ENCODE measurements around the gene MIPOL1. TPM values are rescaled to one million over a fixed set of nuclear protein-coding genes. Genes with fewer than 3 reads are reported as not detected.
"Not testable (repeated sequence)": the region's sequence is repeated elsewhere in the genome, so short reads cannot be mapped to it uniquely, and the experiment has no call there.

MIPOL1 gene
- total and polyA plus RNA-seq, 2 of the 4 experiments (the other 2 are of a cell fraction) = 2.7 to 5.9 TPM

DNA sequence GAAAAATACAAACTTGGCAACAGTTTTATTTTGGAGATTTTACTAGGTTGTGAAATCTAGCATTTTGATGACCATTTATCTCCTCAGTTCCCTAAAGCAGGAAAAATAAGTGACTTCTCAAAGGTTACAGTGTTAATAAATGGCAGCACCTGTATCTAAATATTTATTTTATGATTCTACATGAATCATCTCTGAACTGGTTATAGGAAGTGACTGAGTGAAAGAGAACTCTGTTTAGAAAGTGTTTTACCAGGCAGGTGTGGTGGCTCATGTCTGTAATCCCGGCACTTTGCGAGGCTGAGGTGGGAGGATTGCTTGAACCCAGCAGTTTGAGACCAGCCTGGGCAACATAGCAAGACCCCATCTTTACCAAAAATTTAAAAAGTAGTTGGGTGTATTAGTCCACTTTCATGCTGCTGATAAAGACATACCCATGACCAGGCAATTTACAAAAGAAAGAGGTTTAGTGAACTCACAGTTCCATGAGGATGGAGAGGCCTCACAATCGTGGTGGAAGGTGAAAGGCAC lies 26.3 kb downstream of the MIPOL1 start:
- Histone ChIP-seq H3K9me3 (ENCODE audit: control insufficient read depth, insufficient read depth, low read length) (peaks cover 4% of the 10 kb centered on the region), H3K4ac (ENCODE audit: low read depth, low read length) (no peak overlapping the region), H3K36me3 (ENCODE audit: control insufficient read depth, insufficient read depth, low read length) (no peaks in the 10 kb centered on the region), H2BK15ac (ENCODE audit: low read depth, low read length) (no peak overlapping the region), H3K4me1 (ENCODE audit: control insufficient read depth, insufficient read depth, low read length) (no peaks in the 10 kb centered on the region), H3K27me3 (ENCODE audit: control insufficient read depth, insufficient read depth, low read length) (no peaks in the 10 kb centered on the region), H3K27ac (ENCODE audit: insufficient read depth, low read length) (no peak overlapping the region), H2BK5ac (ENCODE audit: low read depth, low read length, poor library complexity, severe bottlenecking) (no peak overlapping the region), H3K23ac (ENCODE audit: low read depth, low read length) (no peak overlapping the region), H2BK20ac (ENCODE audit: low read depth, low read length) (no peak overlapping the region), H4K5ac (ENCODE audit: low read depth, low read length) (no peak overlapping the region), H4K91ac (ENCODE audit: insufficient read depth, low read depth, low read length) (no peak overlapping the region), H2AK5ac (ENCODE audit: low read depth, low read length) (no peak overlapping the region), H3K18ac (ENCODE audit: low read depth, low read length) (no peak overlapping the region), H3K56ac (ENCODE audit: extremely low read depth, insufficient read depth, low read length) (no peak overlapping the region), H3K4me3 (ENCODE audit: insufficient read depth, low read depth, low read length) (no peak overlapping the region), H2AK9ac (replicated peaks; ENCODE audit: low read depth, low read length, poor library complexity) (no peak overlapping the region), H3K4me2 (ENCODE audit: low read depth, low read length) (no peak overlapping the region), H3K14ac (replicated peaks; ENCODE audit: low read depth, low read length) (no peak overlapping the region), H2AFZ (replicated peaks; ENCODE audit: low read length, poor library complexity) (no peak overlapping the region), H3K9me1 (ENCODE audit: insufficient read depth, low read length) (no peaks in the 10 kb centered on the region), H3K9ac (ENCODE audit: low read depth, low read length) (no peak overlapping the region), H2BK120ac (ENCODE audit: low read depth, low read length) (no peak overlapping the region), H4K8ac (ENCODE audit: low read depth in 2 of 2, low read length in 2 of 2) (no peak overlapping the region), H3K79me1 (ENCODE audit: low read depth in 1 of 2, low read length in 2 of 2) (no peaks in the 10 kb centered on the region; a peak in 1 of 4 replicates), H4K20me1 (ENCODE audit: insufficient read depth, low read length) (no peaks in the 10 kb centered on the region)
- intact Hi-C loops (cut with micrococcal nuclease) (no loop called here), dilution Hi-C loops (cut with HindIII; ENCODE audit: low sequenced_read_pairs, unreplicated experiment) (no loop called here), in situ Hi-C loops (cut with MboI; ENCODE audit: low sequenced_read_pairs) (no loop called here)
- CTCF ChIA-PET = no interaction called here
- TF ChIP-seq CHD1 (IDR thresholded peaks at IDR 0.05; ENCODE audit: low read depth, low read length) (no peak), RAD21 (IDR thresholded peaks at IDR 0.05; ENCODE audit: low read length) (no peak), NFE2L2 (IDR thresholded peaks at IDR 0.05; ENCODE audit: low read depth, low read length) (no peak), RCOR1 (IDR thresholded peaks at IDR 0.05; ENCODE audit: insufficient replicate concordance, low read length) (no peak)
- no CpG with 5 or more reads among the region's 3 CpGs for WGBS, 2 experiments (ENCODE audit: extremely low coverage in 2 of 2, insufficient read length in 1 of 2)
- POLR2A ChIA-PET (ENCODE audit: unreplicated experiment) = no interaction called here
- BruUV-seq (replicated peaks) = no TSS peak
- no peak for DNase-seq
- ATAC-seq (ENCODE audit: low read depth) = no peak

DNA sequence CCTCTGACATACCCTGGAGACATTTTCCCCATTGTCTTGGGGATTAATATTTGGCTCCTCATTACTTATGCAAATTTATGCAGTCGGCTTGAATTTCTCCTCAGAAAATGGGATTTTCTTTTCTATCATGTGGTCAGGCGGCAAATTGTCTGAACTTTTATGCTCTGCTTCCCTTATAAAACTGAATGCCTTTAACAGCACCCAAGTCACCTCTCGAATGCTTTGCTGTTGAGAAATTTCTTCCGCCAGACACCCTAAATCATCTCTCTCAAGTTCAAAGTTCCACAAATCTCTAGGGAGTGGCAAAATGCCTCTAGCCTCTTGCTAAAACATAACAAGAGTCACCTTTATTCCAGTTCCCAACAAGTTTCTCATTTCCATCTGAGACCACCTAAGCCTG lies 27.9 kb downstream of the MIPOL1 start:
- ATAC-seq (ENCODE audit: low read depth); POLR2A ChIA-PET (ENCODE audit: unreplicated experiment): not testable (repeated sequence)
- WGBS, 2 experiments (ENCODE audit: extremely low coverage in 2 of 2, insufficient read length in 1 of 2) = 100% methylated on average over 1 of the region's 4 CpGs; no CpG with 5 or more reads in 1 of the 2 experiments

More for the DNA sequence above, 27.9 kb downstream of the MIPOL1 start:
- H2BK120ac ChIP-seq (ENCODE audit: low read depth, low read length); DNase-seq; H3K9ac ChIP-seq (ENCODE audit: low read depth, low read length); BruUV-seq (replicated peaks); H3K79me1 ChIP-seq (ENCODE audit: low read depth in 1 of 2, low read length in 2 of 2); H3K9me1 ChIP-seq (ENCODE audit: insufficient read depth, low read length); H3K4me1 ChIP-seq (ENCODE audit: control insufficient read depth, insufficient read depth, low read length); H3K23ac ChIP-seq (ENCODE audit: low read depth, low read length); H2AK9ac ChIP-seq (replicated peaks; ENCODE audit: low read depth, low read length, poor library complexity); H2BK15ac ChIP-seq (ENCODE audit: low read depth, low read length); H3K56ac ChIP-seq (ENCODE audit: extremely low read depth, insufficient read depth, low read length); H3K14ac ChIP-seq (replicated peaks; ENCODE audit: low read depth, low read length); in situ Hi-C loops (cut with MboI; ENCODE audit: low sequenced_read_pairs); intact Hi-C loops (cut with micrococcal nuclease); H4K5ac ChIP-seq (ENCODE audit: low read depth, low read length); H4K20me1 ChIP-seq (ENCODE audit: insufficient read depth, low read length); H2AK5ac ChIP-seq (ENCODE audit: low read depth, low read length); H3K36me3 ChIP-seq (ENCODE audit: control insufficient read depth, insufficient read depth, low read length); H2BK20ac ChIP-seq (ENCODE audit: low read depth, low read length); H3K27ac ChIP-seq (ENCODE audit: insufficient read depth, low read length); H4K91ac ChIP-seq (ENCODE audit: insufficient read depth, low read depth, low read length); H3K4ac ChIP-seq (ENCODE audit: low read depth, low read length); H4K8ac ChIP-seq (ENCODE audit: low read depth in 2 of 2, low read length in 2 of 2); H3K18ac ChIP-seq (ENCODE audit: low read depth, low read length); H3K27me3 ChIP-seq (ENCODE audit: control insufficient read depth, insufficient read depth, low read length); H2AFZ ChIP-seq (replicated peaks; ENCODE audit: low read length, poor library complexity); CTCF ChIA-PET; H2BK5ac ChIP-seq (ENCODE audit: low read depth, low read length, poor library complexity, severe bottlenecking); H3K4me2 ChIP-seq (ENCODE audit: low read depth, low read length); H3K9me3 ChIP-seq (ENCODE audit: control insufficient read depth, insufficient read depth, low read length); H3K4me3 ChIP-seq (ENCODE audit: insufficient read depth, low read depth, low read length); dilution Hi-C loops (cut with HindIII; ENCODE audit: low sequenced_read_pairs, unreplicated experiment): not testable (repeated sequence)
